ENCODE measurements around the gene PAX5. TPM values are rescaled to one million over a fixed set of nuclear protein-coding genes. Genes with fewer than 3 reads are reported as not detected.

The PAX5 gene
- total RNA-seq, 1 experiment from 2014 or later = 0.39 TPM

DNA sequence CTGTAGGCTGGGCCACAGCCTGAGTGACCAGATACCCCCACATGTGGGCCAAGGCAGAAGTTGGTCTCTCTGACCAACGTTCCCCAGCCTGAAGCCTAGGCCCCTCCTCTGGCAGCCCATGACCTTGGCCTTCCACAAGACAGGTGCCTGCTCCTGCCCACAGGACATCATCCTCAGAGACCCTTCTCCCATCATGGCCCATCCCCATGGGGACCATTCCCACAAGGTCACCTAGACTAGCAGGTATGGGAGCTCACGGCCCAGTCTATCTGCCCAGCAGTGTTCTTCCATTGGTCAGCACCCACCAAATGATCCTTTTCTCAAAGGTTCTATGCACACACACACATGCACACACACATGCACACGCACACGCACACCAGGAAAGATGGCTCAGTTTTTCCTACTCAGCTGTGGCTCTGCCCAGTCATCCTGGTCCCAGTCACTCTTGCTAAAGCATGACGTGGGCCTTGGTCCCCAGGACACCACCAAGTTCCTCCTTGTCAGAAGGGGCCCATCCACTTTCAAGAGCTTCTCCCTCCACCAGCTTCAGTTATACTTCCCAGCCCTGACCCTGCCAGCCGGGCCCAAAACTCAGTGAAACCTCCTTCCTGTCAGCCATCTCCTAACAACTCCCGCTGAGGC, 65.4 kb downstream of the PAX5 start:
- Histone ChIP-seq H2AFZ (ENCODE audit: low read length) (no peak overlapping the region), H3K4me2 (ENCODE audit: insufficient read depth, insufficient read length, low read length) (no peak overlapping the region), H2BK20ac (ENCODE audit: low read depth, low read length, poor library complexity, severe bottlenecking) (no peak overlapping the region), H3K4ac (ENCODE audit: low read depth, low read length) (no peak overlapping the region), H3K18ac (ENCODE audit: insufficient read length, low read depth, low read length) (no peak overlapping the region), H3K9me3 (ENCODE audit: control insufficient read depth, low read depth, low read length) (no peaks in the 10 kb centered on the region), H3K27ac (ENCODE audit: insufficient read length, low read depth, low read length) (no peak overlapping the region), H3K14ac (ENCODE audit: insufficient read depth, low read length) (no peak overlapping the region), H2BK15ac (ENCODE audit: low read depth, low read length) (no peak overlapping the region), H4K5ac (ENCODE audit: insufficient read length, low read depth, low read length) (no peak overlapping the region), H2AK5ac (ENCODE audit: insufficient read length, low read length) (no peak overlapping the region), H3K4me1 (ENCODE audit: insufficient read depth, low read length) (no peaks in the 10 kb centered on the region), H3T11ph (ENCODE audit: low read length) (no peak overlapping the region), H3K79me1 (ENCODE audit: insufficient read depth, low read depth, low read length, poor library complexity, severe bottlenecking) (no peaks in the 10 kb centered on the region), H3K27me3 (ENCODE audit: insufficient read depth, low read length) (no peaks in the 10 kb centered on the region), H4K20me1 (ENCODE audit: control insufficient read depth, insufficient read depth, insufficient read length) (no peaks in the 10 kb centered on the region), H2BK5ac (ENCODE audit: insufficient read length, low read length) (no peak overlapping the region), H3K23me2 (ENCODE audit: insufficient read length, low read depth, low read length, poor library complexity, severe bottlenecking) (no peaks in the 10 kb centered on the region), H4K91ac (ENCODE audit: insufficient read length, low read depth, low read length) (no peak overlapping the region), H3K56ac (ENCODE audit: insufficient read length, low read depth, low read length) (no peak overlapping the region), H2BK12ac (ENCODE audit: insufficient read length, low read depth, low read length) (no peak overlapping the region), H3K23ac (ENCODE audit: insufficient read length, low read depth, low read length) (no peak overlapping the region), H3K9ac (ENCODE audit: extremely low read depth, insufficient read length, low read length) (no peak overlapping the region), H2BK120ac (ENCODE audit: low read depth, low read length, poor library complexity, severe bottlenecking) (no peak overlapping the region), H3K79me2 (ENCODE audit: insufficient read depth, low read length) (no peaks in the 10 kb centered on the region), H4K8ac (replicated peaks; ENCODE audit: insufficient read length, low read depth, low read length) (no peak overlapping the region)
- Mint-ChIP-seq H3K27me3 (ENCODE audit: low read depth) (peaks cover 3% of the 10 kb centered on the region), H3K9me3 (no peaks in the 10 kb centered on the region), H3K4me1 (peaks cover 3 to 5% of the 10 kb centered on the region in 2 experiments; a peak in 3 of 4 replicates), H3K4me3 (no peak overlapping the region), H3K27ac (no peak overlapping the region), H3K36me3 (ENCODE audit: insufficient read depth in 1 of 3, low read depth in 3 of 3) (no peaks in the 10 kb centered on the region)
- DNase-seq = no peak
- WGBS (ENCODE audit: extremely low coverage, insufficient read length, low lambda C conversion rate) = no CpG with 5 or more reads among the region's 7 CpGs
- TF ChIP-seq, protein P1, sequence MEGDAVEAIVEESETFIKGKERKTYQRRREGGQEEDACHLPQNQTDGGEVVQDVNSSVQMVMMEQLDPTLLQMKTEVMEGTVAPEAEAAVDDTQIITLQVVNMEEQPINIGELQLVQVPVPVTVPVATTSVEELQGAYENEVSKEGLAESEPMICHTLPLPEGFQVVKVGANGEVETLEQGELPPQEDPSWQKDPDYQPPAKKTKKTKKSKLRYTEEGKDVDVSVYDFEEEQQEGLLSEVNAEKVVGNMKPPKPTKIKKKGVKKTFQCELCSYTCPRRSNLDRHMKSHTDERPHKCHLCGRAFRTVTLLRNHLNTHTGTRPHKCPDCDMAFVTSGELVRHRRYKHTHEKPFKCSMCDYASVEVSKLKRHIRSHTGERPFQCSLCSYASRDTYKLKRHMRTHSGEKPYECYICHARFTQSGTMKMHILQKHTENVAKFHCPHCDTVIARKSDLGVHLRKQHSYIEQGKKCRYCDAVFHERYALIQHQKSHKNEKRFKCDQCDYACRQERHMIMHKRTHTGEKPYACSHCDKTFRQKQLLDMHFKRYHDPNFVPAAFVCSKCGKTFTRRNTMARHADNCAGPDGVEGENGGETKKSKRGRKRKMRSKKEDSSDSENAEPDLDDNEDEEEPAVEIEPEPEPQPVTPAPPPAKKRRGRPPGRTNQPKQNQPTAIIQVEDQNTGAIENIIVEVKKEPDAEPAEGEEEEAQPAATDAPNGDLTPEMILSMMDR (conservative IDR thresholded peaks at IDR 0.05) = no peak
